ENCODE data around the gene SNX27.
A peak's percentile ranks its signal among the peaks of the same experiment; 100 is the strongest.
"Not testable (repeated sequence)": the region's sequence is repeated elsewhere in the genome, so short reads cannot be mapped to it uniquely, and the experiment has no call there.

Gene SNX27

GRCh38 chr1:151611832-151612500 lies at the start of gene SNX27:
Gene SNX27 (plus strand): TSS chr1:151612050. CDS start chr1:151612202, 152 bp downstream.
- peak; percentile 88 for DNase-seq

DNA sequence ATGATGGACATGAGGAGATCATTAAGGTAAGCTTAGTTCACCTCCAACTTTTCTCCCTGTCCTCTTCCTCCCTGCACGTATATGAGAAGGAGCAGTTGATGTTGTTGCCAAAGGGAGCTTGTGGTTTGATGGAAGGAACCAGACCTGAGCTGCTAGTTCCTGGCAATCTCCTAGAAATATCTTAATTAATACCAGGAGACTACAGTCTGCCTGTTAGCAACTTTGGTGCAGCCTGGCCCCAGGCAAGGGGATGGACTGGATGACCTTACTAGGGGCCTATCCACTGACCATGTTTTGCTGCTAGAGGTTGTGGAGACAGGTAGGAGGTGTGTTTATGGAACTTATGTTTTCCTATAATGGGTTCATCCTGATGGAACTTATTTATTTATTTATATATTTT lies 49.2 kb upstream of the SNX27 start:
- no peak for DNase-seq

DNA sequence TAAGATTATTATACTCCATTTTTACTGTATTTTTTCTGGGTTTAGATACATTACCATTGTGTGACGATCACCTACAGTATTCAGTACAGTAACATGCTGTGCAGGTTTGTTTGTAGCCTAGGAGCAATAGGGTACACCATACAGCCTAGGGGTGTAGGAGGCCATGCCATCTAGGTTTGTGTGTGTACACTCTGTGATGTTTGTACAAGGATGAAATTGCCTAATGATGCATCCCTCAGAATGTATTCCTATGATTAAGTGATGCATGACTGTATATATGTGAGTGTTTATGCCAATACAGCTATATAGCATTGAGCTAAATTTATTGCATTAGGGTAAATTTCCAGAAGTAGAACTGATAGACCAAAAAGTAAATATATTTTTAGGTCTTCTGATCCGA lies 48.5 kb upstream of the SNX27 start:
- no peak for DNase-seq

DNA sequence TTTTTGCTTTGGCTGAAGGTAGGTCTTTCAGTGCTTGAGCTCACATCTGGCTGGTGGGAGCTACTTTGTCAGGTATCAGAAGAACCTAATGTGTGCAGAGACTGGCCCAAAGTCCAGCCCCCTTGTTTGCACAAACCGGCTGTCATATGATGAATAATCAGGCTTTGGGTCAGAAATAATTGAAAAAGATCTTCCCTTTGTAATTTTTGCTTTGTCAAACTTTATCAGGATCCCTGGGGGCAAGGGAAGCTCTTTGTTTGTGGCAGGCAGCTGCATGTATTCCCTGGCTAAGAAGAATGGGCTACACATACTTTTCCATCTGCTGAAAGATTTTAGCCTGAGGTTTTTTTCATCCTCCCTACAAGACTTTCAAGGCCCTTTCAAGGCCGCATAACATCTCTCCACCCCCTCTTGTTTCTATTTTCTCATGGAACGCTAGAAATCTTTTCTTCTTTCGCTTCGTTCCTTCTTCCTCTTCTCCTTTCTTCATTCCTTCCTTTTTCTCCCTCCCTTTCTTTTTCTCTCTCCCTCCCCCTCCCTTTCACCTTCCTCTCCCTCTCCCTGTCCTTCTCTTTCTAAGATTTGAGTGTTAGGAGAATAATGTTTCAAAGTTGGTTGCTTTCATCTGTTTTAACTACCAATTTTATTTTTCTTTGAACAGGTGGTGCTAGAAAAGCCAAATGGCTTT lies 46.2 kb upstream of the SNX27 start:
- no peak for DNase-seq

DNA sequence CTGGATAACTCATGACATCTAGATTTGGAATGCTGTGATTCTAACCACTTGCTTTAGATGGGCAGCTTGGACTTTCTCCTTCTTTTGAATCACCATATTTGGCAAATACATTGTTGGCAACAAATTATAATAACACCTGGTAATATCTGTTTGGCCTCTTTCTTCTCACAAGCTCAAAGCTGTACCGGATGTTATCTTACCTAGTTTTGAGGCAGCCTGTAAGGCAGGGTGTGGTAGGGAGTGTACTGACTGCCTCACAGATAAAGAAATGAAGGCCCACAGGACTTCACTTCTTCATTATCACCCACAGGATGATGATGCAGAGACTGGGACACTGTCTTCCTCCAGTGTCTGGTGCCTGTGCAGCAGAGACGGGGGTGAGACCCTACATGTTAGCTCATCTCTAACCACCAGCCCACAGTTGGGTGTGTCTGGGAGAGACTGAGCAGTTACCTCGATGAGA lies 43.2 kb upstream of the SNX27 start:
- no peak for DNase-seq

GRCh38 chr1:151570819-151571218 lies 41.0 kb upstream of the SNX27 start:
- DNase-seq: no peak

GRCh38 chr1:151574575-151575529 lies 37.0 kb upstream of the SNX27 start:
- no peak for DNase-seq

GRCh38 chr1:151577173-151577572 lies 34.7 kb upstream of the SNX27 start:
- no peak for DNase-seq

DNA sequence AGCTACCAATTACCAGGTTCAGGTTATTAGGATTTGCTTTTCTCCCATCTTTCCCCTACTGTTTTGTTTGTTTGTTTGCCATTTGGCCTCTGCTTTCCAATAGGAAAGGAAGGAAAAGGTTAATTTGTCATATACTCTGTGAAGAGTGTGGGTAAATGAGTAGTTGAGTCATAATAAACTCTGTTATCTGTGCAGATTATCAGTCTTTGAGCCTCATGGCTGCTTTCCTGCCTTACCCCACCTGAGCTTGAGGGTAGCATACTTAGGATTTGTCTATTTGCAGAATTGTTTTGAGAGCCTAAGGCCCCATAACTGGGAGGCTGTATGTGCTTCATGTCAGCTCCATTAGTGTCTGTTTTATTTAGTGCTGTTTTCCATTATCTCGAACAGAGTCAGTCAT lies 32.9 kb upstream of the SNX27 start:
- DNase-seq: no peak

GRCh38 chr1:151579436-151580225 lies 32.2 kb upstream of the SNX27 start:
- DNase-seq: no peak

GRCh38 chr1:151581451-151581850 lies 30.4 kb upstream of the SNX27 start:
- no peak for DNase-seq

DNA sequence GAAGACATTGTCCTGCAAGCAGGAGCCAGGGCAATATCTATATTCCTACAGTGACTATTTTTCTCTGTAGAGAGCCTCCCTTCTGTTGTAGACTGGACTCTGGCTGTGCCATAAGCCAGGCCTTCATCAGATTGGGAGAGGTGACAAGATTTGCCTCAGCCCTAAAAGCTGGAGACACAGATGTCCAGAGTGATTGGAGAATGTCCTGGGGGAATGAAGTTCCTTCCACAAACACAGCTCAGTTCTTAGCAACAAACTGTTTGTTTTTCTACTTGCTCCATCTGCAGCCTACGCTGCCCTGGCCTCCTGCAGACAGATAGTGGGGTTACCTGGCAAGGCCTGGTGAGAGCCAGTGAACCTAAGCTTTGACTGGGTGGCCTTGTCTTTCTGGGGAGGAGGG lies 29.9 kb upstream of the SNX27 start:
- DNase-seq: no peak

DNA sequence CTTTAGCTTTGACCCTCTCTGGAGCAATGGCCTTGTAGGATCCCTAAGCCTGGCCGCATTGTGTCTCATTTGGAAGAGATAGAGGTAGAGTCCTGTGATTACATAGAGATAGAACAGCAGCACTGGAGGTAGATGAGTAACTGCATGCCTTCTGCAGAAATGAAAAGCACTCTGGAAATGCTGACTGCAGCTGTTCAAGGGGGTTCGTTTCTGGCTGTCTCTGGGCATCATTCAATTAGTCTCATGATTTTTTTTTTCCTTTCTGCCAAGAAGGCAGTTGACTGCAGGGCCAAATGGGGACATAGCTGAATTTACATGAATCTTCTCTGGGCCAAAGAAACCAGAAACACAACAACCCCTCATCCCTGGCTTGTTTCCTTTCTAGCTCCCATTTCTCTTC lies 28.1 kb upstream of the SNX27 start:
- no peak for DNase-seq

GRCh38 chr1:151584278-151584677 lies 27.6 kb upstream of the SNX27 start:
- DNase-seq: no peak

- no peak for DNase-seq
Measured at GRCh38 chr1:151584780-151585179, 27.1 kb upstream of the SNX27 start.

- DNase-seq: no peak
Measured at GRCh38 chr1:151585622-151586021, 26.2 kb upstream of the SNX27 start.

GRCh38 chr1:151590961-151591360 lies 20.9 kb upstream of the SNX27 start:
- DNase-seq: no peak

GRCh38 chr1:151593730-151594129 lies 18.1 kb upstream of the SNX27 start:
- no peak for DNase-seq

DNA sequence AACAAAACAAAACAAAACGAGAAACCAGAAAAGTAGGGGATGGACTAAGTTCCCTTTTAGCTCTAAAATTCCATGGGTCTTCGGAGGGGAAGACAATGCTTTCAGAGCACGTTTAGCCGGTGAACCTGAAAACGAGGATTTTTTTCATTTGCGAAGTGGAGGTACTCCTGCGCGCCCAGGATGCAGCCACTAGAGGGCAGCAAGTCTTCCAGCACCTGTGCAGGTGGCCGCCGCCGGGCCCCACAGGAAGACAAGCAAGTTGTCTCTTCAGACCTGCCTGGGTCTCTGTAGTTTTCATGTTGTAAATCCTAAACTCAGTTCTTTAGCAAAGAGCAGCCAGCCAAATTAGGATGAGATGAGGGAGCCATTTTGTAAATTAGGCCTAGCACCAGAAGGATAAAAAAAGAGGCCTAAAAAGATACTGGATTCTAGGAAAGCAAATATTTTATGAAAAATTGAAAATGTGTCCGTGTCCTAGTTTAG lies 17.7 kb upstream of the SNX27 start:
- peak; percentile 87 for DNase-seq

DNA sequence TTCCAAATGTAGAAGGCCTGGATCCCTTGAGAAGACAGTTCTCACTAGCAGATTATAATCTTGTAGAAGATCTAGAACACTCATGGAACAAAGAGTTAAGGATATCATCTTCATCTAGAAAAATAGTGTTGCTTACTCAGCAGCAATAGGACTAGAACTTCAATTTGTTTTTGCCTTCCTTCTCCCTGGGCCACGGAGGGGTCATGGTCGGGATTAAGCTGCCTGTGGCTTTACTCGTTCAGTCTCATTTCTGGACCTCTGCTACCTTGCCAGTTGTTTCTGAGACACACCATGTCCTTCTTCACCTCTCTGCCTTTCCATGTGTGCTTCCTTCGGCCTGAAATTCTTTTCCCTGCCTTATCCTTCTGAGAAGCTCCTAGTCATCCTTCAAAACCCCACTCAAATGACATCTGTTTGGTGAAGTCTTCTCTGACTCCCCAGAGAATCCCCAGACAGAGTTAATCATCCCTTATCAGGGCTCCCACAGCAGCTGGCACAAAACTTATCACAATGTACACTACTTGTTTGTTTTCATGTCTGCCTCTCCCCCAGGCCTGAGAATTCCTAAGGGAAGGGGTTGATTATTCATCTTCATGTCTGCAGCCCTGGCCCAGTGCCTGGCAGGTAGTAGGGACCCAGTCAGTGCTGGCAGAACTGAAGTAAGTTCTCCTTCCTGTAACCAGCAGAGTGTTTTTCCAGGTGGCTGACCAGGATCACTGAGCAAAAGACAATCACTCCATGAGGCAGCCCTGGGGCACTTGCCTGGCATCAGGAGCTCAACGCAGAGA lies 15.5 kb upstream of the SNX27 start:
- DNase-seq: no peak

GRCh38 chr1:151602550-151602949 lies 9.3 kb upstream of the SNX27 start:
- not testable (repeated sequence) for DNase-seq

DNA sequence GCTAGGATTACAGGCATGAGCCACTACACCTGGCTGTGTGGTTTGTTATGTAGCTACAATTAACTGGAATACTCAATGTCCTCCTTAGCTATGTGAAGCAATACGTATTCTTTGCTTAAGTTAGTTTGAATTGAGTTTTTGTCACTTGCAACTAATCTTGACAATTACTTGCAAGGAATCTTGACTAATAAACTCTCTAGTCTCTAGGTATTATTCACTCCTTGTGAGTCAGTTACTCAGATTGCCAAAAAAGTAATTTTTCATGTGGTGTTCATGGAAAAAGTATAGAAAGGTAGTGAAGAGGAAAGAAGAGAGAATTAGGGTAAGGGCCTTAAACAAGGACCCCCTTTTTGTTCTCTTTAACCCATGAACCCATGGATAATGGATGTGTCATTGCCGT lies 7.6 kb upstream of the SNX27 start:
- no peak for DNase-seq

Measured in stimulated activated CD4-positive, alpha-beta T cell treated with anti-CD3 and anti-CD28 coated beads, Interleukin-4, amount 100 ng/mL, for 24 hours (primary cell).